8988T (cell line): ENCODE results near the gene PPIL6.
A peak's percentile ranks its signal among the peaks of the same experiment; 100 is the strongest.

Experiments used
- DNase-seq: peaks from one replicate; pipeline ENCODE4 v3.0.0; 2011

Gene PPIL6

DNA sequence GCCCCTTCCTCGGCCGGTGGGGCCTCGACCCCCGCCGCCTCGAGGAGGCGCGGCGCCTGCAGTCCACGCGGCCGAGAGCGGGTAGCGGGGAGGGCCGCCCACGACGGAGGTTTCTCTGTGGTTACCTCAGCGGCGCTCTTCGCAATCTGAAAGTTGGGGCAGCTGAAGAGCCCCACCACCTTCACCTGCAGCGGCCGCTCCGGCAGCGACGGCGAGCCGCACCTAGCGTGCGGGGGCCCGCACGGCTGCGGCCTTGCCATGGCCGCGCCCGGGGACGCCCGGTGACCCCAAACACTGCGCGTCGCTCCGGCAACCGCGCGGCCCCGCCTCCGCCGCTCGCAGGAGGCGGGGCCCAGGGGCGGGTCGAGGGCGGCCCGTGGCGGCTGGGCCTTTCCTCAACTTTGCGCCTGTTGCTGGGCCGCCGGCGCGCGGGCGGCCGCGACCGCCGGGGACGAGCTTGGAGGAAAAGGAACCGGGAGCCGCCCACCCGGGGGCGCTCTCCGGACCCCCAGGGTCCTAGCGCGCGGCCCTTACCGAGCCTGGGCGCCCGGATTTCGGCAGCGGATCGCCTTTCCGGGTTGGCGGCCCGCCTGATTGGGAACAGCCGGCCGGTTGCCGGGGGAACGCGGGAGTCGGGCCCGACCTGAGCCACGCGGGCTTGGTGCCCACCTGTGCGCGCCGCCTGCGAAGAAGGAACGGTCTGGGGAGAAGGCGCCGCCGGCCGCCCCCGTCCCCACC is at the start of gene PPIL6, which contains the start of gene SMPD2:
Gene PPIL6 (minus strand): TSS at position 298 of the 738 bp plus-strand sequence. CDS start 38 bp downstream, at position 260.
Gene SMPD2 (plus strand): TSS at position 394 of the 738 bp plus-strand sequence. CDS start 398 bp downstream, outside the sequence.
- peak; percentile 82 for DNase-seq

DNA sequence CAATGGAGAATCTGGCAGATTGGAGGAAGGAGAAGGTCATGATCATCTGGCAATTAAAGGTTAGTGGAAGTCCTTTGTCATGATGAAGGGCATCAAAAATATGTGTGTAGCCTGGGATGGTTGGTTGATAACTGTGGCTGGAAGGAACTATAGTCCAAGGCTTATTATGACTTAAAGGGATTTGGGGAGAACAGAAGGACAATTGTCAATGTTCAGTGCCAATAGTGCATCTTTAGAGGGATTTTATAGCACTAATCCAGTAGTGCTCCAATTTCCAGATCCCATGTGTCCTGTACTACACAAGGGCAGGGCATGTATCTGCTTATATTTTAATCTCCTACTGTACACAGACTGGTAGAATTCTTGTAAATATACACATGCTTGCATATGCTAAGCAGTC is 47.6 kb upstream of the PPIL6 start:
- no peak for DNase-seq

DNA sequence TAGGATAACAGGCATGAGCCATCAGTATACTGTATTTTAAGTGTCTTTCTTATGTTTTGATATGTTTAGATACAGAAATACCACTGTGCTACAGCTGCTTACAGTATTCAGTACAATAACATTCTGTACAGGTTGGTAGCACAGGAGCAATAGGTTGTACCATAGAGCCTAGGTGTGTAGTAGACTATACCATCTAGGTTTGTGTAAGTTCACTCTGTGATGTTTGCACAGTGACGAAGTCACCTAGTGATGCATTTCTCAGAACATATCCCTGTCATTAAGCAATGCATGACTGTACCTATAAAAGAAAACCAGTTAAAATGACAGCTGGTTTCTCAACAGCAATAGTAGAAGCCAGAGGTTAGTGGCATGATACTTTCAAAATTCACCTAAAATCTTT is 45.6 kb upstream of the PPIL6 start:
- DNase-seq = no peak

DNA sequence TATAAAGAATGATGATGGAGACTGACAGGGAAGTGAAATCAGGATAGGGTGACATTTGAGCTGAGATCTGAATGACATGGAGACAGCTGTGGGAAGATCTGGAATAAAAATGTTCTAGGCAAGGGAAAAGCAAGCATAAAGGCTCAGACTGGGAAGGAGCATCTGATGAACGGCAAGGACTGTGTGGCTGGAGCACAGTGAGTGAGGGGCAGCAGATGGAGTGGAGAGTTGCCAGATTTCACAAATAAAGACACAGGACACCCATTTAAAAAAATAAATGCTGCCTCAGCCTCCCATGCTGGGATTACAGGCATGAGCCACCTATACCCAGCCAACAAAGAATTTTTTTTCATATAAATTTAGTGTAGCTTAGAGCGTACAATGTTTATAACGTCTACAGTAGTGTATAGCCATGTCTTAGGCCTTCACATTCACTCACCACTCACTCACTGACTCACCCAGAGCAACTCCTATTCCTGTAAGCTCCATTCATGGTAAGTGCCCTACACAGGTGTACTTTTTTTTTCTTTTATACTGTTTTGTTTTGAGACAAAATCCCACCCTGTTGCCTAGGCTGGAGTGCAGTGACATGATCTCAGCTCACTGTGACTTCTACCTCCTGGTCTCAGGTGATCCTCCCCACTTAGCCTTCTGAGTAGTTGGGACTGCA is 45.0 kb upstream of the PPIL6 start:
- DNase-seq = no peak

DNA sequence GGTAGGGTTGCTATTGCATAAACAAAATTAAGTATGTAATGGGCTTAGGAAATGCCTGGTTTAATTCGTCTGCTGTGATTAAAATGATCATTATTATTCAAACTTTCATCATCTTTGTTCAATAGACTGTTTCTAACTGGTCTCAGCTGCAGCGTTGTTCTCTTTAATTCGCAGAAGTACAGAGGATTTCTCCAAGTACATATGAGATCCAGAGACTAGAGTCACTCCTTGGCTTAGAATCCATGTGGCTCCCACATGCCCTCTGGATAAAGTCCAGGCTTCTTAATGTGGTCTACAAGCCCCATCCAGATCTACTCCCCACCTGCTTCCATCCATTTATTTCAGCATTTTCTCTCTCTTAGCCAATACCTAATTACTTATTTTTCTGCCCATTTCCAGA is 43.7 kb upstream of the PPIL6 start:
- DNase-seq = no peak

DNA sequence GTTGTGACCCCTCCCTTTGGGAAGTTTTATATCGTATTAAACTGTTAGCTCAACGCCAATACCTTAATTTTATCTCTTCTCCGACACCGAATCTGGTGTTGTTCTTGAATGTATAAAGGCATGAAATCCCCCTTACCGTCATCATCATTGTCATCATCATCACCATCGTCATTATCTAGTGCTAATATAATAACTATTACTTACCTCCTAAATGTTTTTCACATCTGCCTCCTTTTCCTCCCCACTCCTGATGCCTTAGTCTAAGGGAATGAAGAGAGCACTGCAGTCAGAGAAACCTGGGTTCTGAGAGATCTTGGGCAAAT is 43.3 kb upstream of the PPIL6 start:
- DNase-seq = no peak

DNA sequence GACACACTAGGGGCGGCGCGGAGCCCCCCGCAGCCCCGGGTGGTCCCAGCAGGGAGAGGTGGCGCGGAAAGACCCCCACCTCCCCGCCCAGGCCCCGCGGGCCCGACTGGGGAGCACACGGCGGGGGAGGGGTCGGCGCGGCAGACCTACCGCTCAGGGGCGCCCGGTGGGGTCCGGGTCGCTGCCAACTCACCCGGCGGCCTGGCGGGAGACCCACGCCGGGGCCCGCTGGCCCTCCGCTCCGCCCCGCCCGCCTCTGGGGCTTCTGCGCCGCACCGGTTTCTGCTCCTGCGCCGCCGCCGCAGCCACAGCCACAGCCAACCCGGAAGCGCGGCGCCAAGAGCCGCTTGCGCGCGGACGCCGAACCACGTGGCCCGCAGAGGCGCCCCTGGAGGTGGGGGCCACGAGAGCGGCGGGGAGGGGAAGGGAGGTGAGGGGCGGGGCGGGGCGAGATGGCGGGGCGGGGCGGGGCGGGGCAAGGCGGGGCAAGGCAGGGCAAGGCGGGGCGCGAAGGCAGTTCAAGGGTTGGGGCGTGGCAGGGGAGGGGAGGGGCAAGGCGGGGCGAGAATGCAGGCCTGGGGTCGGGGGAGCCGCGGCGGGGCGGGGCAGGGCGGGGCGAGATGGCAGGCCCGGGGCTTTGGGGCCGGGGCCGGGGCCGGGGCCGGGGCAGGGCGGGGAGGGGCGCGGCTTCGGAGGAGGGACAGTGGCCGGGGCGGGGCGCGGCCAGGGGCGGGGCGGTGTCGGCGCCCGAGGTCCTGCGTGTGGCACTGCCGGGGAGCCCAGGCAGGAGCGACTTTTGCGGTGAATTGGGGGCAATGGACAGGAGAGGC is 42.7 kb upstream of the PPIL6 start, which contains the start of gene ZBTB24:
Gene ZBTB24 (minus strand): TSS at position 315 of the 830 bp plus-strand sequence. CDS start 1,193 bp downstream, outside the sequence.
- DNase-seq = peak; percentile 75

DNA sequence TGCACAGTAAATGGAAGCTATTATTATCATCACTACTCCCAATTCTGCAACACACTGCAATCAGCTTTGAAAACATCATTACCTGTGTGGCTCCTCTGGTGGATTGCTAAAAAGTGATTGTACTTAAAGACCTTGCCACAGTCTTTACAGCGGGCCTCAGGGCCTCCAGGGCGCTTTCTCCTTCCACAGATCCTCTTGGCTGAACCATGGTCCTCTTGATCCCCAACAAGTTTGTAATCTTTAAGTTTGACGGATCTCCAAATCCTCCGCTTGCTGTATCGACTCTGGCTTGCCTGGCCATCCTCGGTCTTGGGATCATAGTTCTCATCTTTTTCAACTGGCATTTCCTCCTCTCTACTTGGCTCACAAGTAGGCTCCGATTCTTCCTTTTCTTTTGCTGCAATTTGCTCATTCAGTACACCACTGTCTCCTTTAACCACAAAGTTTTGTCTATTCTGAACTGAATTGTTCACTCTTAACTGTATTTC is 40.6 kb upstream of the PPIL6 start:
- DNase-seq = no peak

DNA sequence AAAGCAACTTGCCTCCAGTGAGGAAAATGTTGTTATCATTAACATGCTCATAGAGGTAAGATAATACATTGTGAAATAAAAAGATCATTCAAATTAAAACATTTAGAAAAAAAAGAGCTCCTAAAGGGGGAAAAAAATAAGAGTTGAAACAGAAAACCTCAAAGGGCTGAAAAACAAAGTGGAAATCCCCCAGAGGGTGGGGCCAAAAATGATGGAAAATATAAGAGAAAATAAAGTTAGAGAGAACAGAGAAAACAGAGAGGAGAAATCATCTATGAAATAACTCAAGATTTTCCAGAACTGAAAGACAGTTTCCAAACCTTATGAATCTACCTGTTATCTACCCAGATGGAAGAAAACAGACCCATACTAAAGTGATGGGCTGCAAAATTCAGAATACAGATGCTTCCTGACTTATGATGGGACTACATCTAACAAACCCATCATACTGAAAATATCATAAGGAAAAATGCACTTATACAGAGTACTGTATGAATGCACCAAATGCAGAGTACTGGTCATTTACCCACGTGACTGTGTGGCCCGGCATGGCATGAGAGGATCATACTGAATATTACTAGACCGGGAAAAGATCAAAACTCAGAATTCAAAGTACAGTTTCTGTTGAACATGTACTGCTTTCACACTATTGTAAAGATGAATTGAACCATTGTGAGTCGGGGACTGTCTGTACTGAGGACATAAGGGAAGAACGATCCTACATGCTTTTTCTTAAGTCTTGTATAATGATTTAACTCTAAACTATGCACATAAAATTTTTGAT is 38.6 kb upstream of the PPIL6 start:
- no peak for DNase-seq

DNA sequence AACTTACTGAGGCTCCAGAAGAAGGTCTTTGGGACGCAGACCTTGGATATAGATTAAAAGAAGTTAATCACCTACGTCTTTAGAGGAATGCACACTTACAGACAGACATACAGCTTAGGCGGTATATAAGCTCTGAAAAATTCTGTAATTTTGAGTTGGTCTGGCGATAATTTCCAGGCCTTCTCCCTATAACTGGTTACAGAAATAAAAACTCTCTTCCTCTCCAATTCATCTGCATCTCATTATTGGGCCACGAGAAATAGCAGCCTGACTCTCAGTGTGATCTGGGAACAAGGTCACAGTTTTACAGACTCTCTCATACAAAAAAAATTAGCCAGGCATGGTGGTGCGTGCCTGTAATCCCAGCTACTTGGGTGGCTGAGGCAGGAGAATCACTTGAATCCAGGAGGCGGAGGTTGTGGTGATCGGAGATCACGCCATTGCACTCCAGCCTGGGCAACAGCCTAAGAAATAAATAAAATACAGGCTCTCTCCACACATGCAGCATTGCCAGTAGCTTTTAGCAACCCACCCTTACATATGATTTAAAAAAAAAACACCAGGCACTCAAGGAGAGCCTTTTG is 37.9 kb upstream of the PPIL6 start:
- DNase-seq = no peak

DNA sequence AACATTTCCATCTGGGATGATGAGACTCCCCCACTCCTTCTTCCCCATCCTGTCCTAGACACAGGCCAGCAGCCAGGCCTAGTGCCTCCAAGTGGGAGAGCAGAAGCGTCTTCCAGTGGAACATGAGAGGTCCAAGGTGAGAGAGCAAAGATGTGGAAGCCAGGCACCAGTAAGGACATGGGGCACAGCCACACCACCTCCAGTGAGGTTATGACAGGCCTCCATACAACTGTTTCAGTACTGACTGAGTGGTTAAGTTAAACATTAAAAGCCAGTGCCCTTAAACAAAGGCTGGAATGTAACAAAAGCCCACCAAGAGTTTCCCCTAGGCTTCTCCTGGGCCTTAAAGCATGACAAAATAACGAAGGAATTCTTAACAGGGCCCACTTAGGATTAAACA is 37.3 kb upstream of the PPIL6 start:
- no peak for DNase-seq

DNA sequence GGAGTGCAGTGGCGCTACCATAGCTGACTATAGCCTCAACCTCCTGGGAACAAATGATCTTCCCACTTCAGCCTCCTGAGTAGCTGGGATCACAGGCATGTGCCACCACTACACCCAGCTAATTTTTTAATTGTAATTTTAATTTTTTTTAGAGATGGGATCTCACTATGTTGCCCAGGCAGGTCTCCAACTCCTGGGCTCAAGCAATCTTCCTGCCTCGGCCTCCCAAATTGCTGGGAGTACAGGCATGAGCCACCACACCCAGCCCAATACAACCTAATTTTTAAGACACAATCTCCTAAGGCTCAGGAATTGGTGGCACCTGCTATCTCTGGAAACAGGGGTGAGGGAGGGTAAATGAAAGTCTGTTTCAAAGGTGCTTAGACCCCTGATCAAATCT is 36.8 kb upstream of the PPIL6 start:
- DNase-seq = no peak

DNA sequence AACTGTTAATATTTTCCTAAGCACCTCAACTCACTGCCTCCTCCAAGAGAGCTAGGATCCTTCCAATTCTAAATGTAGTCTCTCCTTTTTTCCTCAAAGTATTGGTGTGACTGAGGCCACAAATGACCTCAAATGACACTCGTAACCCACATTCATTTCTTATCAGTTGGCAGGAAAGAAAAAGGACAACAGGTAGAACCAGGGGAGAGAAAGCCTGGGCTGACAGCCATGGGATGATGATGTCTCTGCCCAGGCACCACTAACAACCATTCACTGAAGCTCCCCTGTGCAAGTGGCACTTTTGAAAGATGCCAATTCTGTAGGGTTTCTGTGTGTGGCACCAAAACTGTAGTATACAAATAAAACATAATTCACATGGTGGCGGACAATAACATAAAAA is 35.2 kb upstream of the PPIL6 start:
- DNase-seq = no peak

DNA sequence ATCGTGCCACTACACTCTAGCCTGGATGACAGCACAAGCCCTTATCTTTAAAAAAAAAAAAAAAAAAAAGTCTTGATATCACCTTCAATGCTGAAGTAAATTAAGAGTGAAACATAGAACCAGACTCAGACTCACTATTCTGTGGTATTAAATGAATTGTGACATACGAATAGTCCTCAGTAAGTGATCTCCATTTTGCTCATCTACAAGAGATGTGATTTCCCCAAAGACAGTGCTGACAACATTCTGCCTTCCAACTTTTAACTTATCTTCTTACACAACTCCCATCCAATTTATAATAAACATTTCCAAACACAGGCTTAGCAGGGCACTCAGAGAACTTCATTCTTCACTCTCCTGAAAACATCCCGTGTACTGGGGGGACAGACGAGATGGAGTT is 34.6 kb upstream of the PPIL6 start:
- no peak for DNase-seq

DNA sequence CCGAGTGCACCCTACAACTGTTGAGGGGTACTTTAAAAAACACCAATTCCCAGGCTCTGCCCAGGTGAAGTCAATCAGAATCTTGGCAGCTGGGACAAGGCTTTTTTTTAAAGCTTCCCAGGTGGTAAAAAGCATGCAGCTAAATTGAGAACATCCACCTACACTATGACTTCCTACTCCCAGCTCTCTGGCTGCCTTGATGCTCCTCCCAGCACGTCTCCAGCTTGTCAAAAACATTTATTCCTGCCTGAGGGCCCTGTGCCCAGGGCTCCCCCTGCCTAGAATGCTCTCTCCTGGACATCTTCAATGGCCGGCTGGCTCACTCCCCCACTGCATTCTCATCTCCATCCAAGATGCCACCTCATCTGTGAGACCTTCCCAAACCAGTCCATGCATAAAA is 32.7 kb upstream of the PPIL6 start:
- no peak for DNase-seq

DNA sequence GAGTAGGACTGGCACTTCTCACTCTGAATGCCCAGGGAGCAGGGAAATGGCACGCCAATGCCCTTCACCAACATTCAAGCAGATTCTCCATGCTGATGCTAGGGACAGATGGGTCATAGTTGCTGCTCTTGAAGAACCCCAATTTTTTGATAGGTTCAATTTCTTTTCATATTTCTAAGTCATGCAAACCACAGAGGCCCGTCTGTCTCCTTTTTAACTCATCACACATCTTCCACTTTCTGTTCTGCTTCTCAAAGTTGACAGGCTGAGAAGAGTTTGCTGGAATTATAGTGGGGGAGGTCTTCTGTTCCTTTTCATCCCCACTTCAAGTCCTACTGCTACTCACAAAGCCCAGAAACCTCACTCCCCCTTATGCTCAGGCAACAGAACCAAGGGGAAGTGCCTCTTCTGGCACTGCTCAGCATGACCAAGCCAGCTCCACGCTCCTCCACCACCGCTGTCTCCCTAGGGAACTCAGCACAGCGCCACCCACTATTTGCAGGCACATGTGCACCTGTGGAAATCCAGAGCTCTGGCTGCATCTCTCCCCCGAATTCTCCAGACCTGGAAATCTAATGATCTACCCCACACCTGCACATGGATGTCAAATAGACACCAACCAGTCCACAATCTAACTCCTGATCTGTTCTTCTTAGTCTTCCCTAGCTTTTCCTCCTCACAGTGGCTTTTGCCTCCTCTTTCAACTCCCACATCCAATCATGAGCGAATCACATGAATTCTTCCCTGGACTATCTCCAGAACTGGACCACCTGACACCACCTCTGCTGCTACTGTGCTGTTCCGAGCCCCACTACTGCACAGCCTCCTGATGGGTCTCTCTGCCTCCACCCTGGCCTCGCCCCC is 31.9 kb upstream of the PPIL6 start:
- DNase-seq = no peak

DNA sequence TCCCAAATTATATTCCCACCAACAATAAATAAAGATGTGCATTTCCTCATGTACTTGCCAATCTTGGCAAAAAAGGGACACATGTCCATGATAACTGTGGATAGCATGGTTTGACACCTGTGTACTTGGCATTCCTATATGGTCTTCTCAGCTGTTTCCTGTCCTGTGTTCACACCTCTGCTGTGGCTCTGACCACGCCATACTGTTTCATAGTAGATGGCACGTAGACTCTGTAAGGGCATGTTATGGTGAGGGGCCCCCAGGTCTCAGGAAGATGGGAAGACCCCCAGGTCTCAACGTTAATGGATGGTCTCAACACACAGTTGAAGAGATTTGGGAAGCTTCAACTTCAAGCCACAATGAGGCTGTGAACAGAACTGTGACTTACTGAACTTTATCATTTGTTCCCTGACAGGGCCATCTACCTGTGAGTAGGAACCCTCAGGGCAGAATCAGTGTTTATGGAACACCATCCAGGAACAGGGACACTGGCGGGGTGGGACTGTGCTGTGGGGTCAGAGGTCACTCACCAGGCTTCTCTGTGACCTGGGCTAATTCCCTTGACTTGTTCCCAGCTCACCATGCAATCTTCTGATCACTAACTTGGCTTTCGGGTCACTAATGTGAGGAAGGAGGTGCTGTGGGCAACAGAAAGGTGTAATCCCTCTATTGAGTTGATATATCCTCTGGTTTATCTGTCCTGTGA is 30.8 kb upstream of the PPIL6 start:
- DNase-seq = no peak

DNA sequence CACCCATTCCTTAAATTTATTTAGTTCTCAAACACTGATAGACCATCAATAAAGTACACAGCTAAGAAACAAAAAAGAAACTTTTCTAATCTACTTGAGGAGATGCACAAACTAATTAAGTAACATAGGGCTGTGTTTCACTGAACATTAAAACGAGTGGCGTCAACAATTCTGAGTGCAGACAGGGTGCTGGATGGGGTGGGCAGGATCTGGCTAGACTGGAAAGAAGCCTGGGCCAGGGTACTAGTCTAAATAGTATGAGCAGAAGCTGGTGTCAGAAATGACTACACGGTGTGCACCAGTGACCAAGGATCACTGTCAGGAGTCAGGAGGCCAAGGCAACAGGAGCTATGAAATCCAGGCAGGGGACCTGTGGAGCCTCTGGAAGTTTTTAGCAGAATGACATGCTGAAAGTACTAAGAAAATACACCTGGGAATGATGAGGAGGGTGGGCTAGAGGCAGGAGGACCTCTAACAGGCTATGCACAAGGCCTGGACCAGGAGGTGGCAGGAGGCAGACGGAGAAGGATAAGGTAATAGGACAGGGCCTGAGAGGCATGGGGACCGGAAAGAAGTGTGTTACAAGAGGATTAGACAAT is 29.3 kb upstream of the PPIL6 start:
- no peak for DNase-seq

DNA sequence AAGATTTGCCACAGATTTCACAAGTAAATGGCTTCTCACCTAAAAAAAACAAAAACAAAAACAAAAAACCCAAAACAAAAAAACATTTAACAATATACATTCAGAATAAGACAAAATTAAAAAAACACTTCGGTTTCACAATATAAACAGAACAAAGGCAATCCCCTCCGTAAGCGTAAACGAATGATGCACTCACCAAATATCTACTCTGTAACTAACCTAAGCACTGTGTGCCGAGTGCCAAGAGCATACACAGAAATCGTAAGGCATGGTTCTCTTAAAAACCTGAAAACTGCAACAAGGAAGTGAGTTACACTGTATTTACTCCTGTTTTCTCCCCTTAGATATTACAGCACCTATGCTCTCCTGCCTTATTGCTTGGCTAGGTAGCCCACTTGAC is 27.3 kb upstream of the PPIL6 start:
- DNase-seq = no peak
